HG03521 (cell line): Measurements from ENCODE around the gene VRK2.
"Not testable (repeated sequence)": the region's sequence is repeated elsewhere in the genome, so short reads cannot be mapped to it uniquely, and the experiment has no call there.

Experiments used
- ATAC-seq: cut with Tn5 transposase; IDR thresholded peaks from one replicate; pipeline ENCODE4 v1.9.1; 2021; ENCODE audit warnings: mild to moderate bottlenecking, moderate library complexity; ENCODE audit not compliant: unreplicated experiment

VRK2 gene

GRCh38 chr2:58156780-58157179 lies 110.2 kb downstream of the VRK2 start:
- ATAC-seq: no peak

DNA sequence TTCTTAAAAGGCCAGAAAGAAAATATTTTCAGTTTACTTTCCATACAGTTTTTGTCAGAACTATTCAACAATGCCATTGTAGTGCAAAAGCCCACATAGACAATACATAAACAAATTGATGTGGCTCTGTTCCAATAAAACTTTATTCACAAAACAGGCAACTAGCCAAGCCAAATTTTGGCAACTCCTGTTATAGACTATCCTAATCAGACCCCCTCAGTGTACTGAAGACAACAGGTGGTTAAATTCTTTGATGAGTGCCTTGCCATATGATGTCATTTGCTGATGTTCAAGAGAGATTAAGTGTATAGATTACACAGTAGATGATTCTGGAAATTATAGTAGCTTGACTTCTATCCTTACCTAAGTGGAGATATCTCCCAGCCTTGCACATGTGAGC lies 111.1 kb downstream of the VRK2 start:
- no peak for ATAC-seq

- no peak for ATAC-seq
These were observed 111.9 kb downstream of the VRK2 start for GRCh38 chr2:58158481-58158880.

GRCh38 chr2:58163913-58164312 lies 117.3 kb downstream of the VRK2 start:
- ATAC-seq: no peak

DNA sequence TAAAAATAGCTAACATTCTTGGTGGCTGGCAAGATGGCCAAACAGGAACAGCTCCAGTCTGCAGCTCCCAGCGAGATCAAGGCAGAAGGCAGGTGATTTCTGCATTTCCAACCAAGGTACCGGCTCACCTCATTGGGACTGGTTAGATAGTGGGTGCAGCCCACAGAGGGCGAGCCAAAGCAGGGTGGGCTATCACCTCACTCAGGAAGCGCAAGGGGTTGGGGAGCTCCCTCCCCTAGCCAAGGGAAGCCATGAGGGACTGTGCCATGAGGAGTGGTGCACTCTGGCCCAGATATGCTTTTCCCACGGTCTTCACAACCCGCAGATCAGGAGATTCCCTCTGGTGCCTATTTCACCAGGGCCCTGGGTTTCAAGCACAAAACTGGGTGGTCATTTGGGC lies 121.5 kb downstream of the VRK2 start:
- ATAC-seq: not testable (repeated sequence)

DNA sequence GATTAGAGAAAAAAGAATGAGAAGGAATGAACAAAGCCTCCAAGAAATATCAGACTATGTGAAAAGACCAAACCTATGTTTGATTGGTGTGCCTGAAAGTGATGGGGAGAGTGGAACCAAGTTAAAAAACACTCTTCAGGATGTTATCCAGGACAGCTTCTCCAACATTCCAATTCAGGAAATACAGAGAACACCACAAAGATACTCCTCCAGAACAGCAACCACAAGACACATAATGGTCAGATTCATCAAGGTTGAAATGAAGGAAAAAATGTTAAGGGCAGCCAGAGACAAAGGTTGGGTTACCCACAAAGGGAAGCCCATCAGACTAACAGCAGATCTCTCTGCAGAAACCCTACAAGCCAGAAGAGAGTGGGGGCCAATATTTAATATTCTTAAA lies 123.2 kb downstream of the VRK2 start:
- not testable (repeated sequence) for ATAC-seq

DNA sequence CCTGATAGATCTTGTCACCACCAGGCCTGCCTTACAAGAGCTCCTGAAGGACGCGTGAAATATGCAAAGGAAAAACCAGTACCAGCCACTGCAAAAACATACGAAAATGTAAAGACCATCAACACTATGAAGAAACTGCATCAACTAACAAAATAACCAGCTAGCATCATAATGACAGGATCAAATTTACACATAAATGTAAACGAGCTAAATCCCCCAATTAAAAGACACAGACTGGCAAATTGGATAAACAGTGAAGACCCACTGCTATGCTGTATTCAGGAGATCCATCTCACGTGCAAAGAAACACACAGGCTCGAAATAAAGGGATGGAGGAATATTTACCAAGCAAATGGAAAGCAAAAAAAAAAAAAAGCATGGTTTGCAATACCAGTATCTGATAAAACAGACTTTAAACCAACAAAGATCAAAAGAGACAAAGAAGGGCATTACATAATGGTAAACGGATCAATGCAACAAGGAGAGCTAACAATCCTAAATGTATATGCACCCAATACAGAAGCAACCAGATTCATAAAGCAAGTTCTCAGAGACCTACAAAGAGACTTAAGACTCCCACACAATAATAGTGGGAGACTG lies 123.8 kb downstream of the VRK2 start:
- ATAC-seq: not testable (repeated sequence)

GRCh38 chr2:58171831-58172230 lies 125.2 kb downstream of the VRK2 start:
- ATAC-seq: not testable (repeated sequence)

- ATAC-seq: not testable (repeated sequence)
These were observed 130.6 kb downstream of the VRK2 start for GRCh38 chr2:58177187-58177586.

DNA sequence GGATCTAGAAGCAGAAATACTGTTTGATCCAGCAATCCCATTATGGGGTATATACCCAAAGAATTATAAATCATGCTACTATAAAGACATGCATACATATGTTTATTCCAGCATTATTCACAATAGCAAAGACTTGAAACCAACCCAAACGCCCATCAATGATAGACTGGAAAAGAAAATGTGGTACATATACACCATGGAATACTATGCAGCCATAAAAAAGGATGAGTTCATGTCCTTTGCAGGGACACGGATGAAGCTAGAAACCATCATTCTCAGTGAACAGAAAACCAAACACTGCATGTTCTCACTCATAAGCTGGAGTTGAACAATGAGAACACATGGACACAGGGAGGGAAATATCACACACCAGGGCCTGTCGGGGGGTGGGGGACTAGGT lies 133.6 kb downstream of the VRK2 start:
- ATAC-seq: not testable (repeated sequence)

DNA sequence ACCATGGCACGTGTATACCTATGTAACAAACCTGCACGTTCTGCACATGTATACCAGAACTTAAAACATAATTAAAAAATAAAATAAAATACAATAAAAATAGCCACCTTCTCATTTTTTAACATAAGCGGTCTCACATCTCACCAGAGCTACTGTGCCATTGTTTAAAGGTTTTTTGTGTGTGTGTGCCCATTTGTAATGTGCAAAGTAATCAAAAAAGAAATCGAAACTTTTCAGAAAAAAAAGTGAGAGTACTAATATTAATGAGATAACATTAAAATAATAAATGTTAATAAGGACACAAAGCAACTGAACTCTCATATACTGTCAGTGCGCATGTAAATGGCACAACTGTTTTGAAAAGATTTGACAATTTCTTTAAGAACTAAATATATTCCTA lies 134.0 kb downstream of the VRK2 start:
- ATAC-seq: no peak

DNA sequence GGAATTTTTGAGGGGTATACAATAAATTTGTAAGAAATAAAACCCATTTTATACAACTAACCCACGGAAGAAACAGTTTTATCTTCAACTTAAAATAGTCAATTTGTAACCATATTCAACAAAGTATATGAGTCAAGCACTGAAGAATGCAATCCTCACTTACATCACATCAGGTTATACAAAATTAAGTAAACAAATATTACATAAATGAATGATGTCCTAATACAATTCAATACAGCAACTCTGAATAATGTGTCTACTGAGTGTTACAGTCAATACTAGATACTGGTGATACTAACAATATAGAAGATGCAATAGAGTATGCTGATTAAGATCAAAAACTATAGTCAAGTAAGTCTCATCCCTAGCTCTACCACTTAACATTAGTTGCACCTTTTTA lies 135.9 kb downstream of the VRK2 start:
- no peak for ATAC-seq

- no peak for ATAC-seq
These were observed 139.9 kb downstream of the VRK2 start for GRCh38 chr2:58186501-58186900.

GRCh38 chr2:58187022-58187421 lies 140.4 kb downstream of the VRK2 start:
- not testable (repeated sequence) for ATAC-seq

- no peak for ATAC-seq
These were observed 147.9 kb downstream of the VRK2 start for GRCh38 chr2:58194458-58194857.

GRCh38 chr2:58195662-58196061 lies 149.1 kb downstream of the VRK2 start:
- ATAC-seq: no peak

DNA sequence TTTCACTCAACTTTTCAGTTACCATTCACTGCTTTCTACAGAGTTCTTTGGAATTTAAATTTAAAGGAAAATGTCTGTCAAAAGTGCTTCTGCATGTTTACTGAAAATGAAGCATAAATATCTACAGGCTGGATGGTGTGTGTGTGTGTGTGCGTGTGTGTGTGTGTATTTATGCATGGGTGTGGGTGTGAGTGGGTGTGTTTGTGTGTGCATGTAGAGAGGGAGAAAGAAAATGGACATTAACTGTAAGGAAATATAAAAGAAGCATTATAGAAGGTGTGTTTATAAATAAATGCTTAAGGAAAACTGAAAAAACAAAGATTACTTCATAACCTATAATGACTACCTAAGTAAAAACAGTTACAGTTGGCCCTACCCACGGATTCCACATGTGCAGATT lies 151.3 kb downstream of the VRK2 start:
- no peak for ATAC-seq

GRCh38 chr2:58202404-58202803 lies 155.8 kb downstream of the VRK2 start:
- no peak for ATAC-seq

DNA sequence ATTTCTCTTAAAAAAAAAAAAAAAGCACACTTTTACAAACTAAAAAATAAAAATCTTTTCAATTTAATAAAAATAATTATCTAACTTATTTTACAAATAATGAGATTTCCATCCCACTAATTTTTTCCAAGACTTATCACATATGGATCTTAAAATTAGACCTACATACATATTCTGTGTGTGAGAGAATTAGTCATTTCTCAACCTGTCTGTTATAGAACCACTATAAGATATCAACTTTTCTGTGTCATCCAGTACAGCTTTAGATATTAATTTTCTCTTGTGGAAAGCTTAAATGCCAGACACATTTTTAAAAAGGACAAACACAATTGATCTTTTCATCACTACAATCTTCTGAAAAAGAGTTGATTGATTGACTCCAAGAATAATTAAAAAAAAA lies 156.4 kb downstream of the VRK2 start:
- ATAC-seq: no peak

- ATAC-seq: no peak
These were observed 157.8 kb downstream of the VRK2 start for GRCh38 chr2:58204195-58204959.

DNA sequence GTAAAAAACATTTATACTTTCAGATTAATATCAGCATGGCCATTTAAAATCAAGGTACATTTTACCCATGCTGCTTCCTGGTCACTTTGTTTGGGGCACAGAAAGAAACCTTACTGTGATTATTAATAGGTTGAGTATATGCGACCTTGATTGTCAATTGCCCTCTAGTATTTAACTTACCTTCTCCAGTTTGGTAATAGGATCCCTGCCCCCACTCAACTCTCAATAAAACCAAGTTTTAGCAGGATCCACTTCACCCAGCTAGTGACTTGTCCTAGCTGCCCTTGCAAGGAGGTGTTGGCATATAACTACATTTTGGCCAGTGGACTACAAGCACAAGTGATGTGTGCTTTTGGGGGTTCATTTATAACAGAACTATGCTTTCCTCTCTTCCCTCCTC lies 160.2 kb downstream of the VRK2 start:
- no peak for ATAC-seq

GRCh38 chr2:58207189-58207588 lies 160.6 kb downstream of the VRK2 start:
- ATAC-seq: no peak
